WTC11 (cell line): ENCODE results near the gene OR8B4. TPM values are rescaled to one million over a fixed set of nuclear protein-coding genes. Genes with fewer than 3 reads are reported as not detected.
"Not testable (repeated sequence)": the region's sequence is repeated elsewhere in the genome, so short reads cannot be mapped to it uniquely, and the experiment has no call there.

Experiments
- ATAC-seq: fragments of 200-7000 bp; cut with Tn5 transposase; 2 replicates; pipeline ENCODE4 v1.10.0; 2021; ENCODE audit warnings: mild to moderate bottlenecking, moderate library complexity
- CTCF ChIA-PET: fragments of 300-600 bp; sonication (Branson Sonifier 250); formaldehyde crosslinking; loops from one replicate; lab custom pipeline; 2021; ENCODE audit warnings: antibody characterized with exemption; lab: Charles Lee
- POLR2A ChIA-PET: fragments of 350-600 bp; sonication (Branson Sonifier 250); formaldehyde crosslinking; loops from one replicate; lab custom pipeline; 2021; ENCODE audit warnings: antibody characterized with exemption; lab: Charles Lee
- DNase-seq: peaks from one replicate; pipeline ENCODE4 v3.0.0; 2021; ENCODE audit warnings: low spot score
- H3K27ac Mint-ChIP-seq: 2 replicates; pipeline ENCODE4 v1.8.0; 2021; ENCODE audit warnings: mixed read lengths
- H3K27me3 Mint-ChIP-seq: 2 replicates; pipeline ENCODE4 v1.8.0; 2021; ENCODE audit warnings: low read depth, mild to moderate bottlenecking, moderate library complexity, mixed read lengths
- H3K36me3 Mint-ChIP-seq: 2 replicates; pipeline ENCODE4 v1.8.0; 2021; ENCODE audit warnings: mixed read lengths
- H3K4me1 Mint-ChIP-seq: 2 replicates; pipeline ENCODE4 v1.8.0; 2022; ENCODE audit warnings: mixed read lengths
- H3K4me3 Mint-ChIP-seq: 2 replicates; pipeline ENCODE4 v1.8.0; 2021; ENCODE audit warnings: mild to moderate bottlenecking, moderate library complexity, mixed read lengths
- H3K9me3 Mint-ChIP-seq: 2 replicates; pipeline ENCODE4 v1.8.0; 2021; ENCODE audit warnings: mixed read lengths
- ETV6 ChIP-seq: sonication (generic); formaldehyde crosslinking; IDR thresholded peaks from 2 replicates; pipeline ENCODE4 v1.8.1; 2022; ENCODE audit warnings: mild to moderate bottlenecking, missing genetic modification reagents
- FOXJ3 ChIP-seq: sonication (generic); formaldehyde crosslinking; IDR thresholded peaks from 2 replicates; pipeline ENCODE4 v1.9.0; 2021; ENCODE audit warnings: missing genetic modification reagents, mild to moderate bottlenecking, borderline replicate concordance
- GABPB1 ChIP-seq: sonication (generic); formaldehyde crosslinking; IDR thresholded peaks from 2 replicates; pipeline ENCODE4 v1.8.1; 2023; ENCODE audit warnings: mild to moderate bottlenecking, missing genetic modification reagents
- IRF2 ChIP-seq: sonication (generic); formaldehyde crosslinking; IDR thresholded peaks from 2 replicates; pipeline ENCODE4 v1.8.0; 2022; ENCODE audit warnings: low read depth, missing genetic modification reagents, borderline replicate concordance
- KAT7 ChIP-seq: sonication (generic); formaldehyde crosslinking; IDR thresholded peaks from 2 replicates; pipeline ENCODE4 v1.8.1; 2023; ENCODE audit warnings: missing genetic modification reagents, mild to moderate bottlenecking, borderline replicate concordance
- NFATC4 ChIP-seq: fragments of 250-450 bp; sonication (Bioruptor Pico); IDR thresholded peaks from 2 replicates; pipeline ENCODE4 v1.9.0; 2021; ENCODE audit warnings: mild to moderate bottlenecking
- NR1H2 ChIP-seq: sonication (generic); formaldehyde crosslinking; IDR thresholded peaks from 2 replicates; pipeline ENCODE4 v1.9.0; 2021; ENCODE audit warnings: mild to moderate bottlenecking, moderate library complexity, missing genetic modification reagents
- PRRX2 ChIP-seq: fragments of 250-450 bp; sonication (Bioruptor Pico); IDR thresholded peaks from 2 replicates; pipeline ENCODE4 v1.8.0; 2021; ENCODE audit warnings: mild to moderate bottlenecking
- SP1 ChIP-seq: sonication (generic); formaldehyde crosslinking; conservative IDR thresholded peaks from 2 replicates; pipeline ENCODE4 v1.8.1; 2022; ENCODE audit warnings: missing genetic modification reagents
- ZNF121 ChIP-seq: sonication (generic); formaldehyde crosslinking; IDR thresholded peaks from 2 replicates; pipeline ENCODE4 v1.8.0; 2023; ENCODE audit warnings: missing genetic modification reagents
- ZNF138 ChIP-seq: sonication (generic); formaldehyde crosslinking; conservative IDR thresholded peaks from 2 replicates; pipeline ENCODE4 v1.8.1; 2022; ENCODE audit warnings: mild to moderate bottlenecking, moderate library complexity, missing genetic modification reagents
- ZNF416 ChIP-seq: fragments of 250-450 bp; sonication (Bioruptor Pico); IDR thresholded peaks from 2 replicates; pipeline ENCODE4 v1.9.0; 2021; ENCODE audit warnings: mild to moderate bottlenecking, inconsistent platforms
- ZNF423 ChIP-seq: fragments of 250-450 bp; sonication (Bioruptor Pico); IDR thresholded peaks from 2 replicates; pipeline ENCODE4 v2.1.2; 2022; ENCODE audit warnings: mild to moderate bottlenecking, moderate library complexity
- total RNA-seq: library from RNA; stranded (reverse); gene quantifications from 3 replicates; pipeline ENCODE4 v1.2.3, GENCODE V29; 2021
- TF ChIP-seq, protein P1 (sequence below): sonication (generic); formaldehyde crosslinking; conservative IDR thresholded peaks from 2 replicates; pipeline ENCODE4 v1.8.1; 2022; ENCODE audit warnings: mild to moderate bottlenecking, missing genetic modification reagents
- TF ChIP-seq, protein P2 (sequence below): sonication (generic); formaldehyde crosslinking; conservative IDR thresholded peaks from 2 replicates; pipeline ENCODE4 v1.8.1; 2023; ENCODE audit warnings: mild to moderate bottlenecking, low read depth, missing genetic modification reagents, moderate library complexity
- TF ChIP-seq, protein P3 (sequence below): fragments of 200-600 bp; IDR thresholded peaks from 2 replicates; pipeline ENCODE4 v1.8.0; 2022; ENCODE audit warnings: antibody characterized with exemption
- TF ChIP-seq, protein P4 (sequence below): sonication (generic); formaldehyde crosslinking; IDR thresholded peaks from 2 replicates; pipeline ENCODE4 v1.8.1; 2022; ENCODE audit warnings: low read depth, mild to moderate bottlenecking, moderate library complexity, missing genetic modification reagents, borderline replicate concordance
- TF ChIP-seq, protein P5 (sequence below): sonication (generic); formaldehyde crosslinking; IDR thresholded peaks from 2 replicates; pipeline ENCODE4 v1.8.0; 2023; ENCODE audit warnings: missing genetic modification reagents, mild to moderate bottlenecking, borderline replicate concordance

The OR8B4 gene
- total RNA-seq, 1 experiment from 2014 or later = not detected

DNA sequence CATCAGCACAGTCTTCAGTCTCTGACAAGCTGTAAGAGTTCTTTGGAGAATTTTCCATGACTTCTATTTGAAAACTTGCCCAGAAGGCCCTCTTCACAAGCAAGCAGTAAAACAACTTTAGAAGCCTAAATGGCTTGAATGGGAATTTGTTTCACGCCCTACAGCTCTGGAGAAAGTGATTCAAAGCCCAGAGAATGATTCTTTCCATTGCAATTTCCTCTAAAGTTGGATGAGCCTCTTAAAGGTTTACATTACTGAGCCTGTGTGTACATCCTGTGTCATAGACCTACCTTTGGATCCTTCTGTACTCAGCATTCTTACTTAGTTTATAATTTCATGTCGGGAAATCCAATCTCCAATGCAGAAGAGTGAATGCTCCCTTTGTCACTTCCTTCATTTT, 19.1 kb downstream of the OR8B4 start (continued):
- TF ChIP-seq IRF2 (CRISPR knock-in tag) (no peak), ZNF423 (CRISPR knock-in tag) (no peak), FOXJ3 (CRISPR knock-in tag) (no peak), NFATC4 (no peak)
- TF ChIP-seq, protein P1, sequence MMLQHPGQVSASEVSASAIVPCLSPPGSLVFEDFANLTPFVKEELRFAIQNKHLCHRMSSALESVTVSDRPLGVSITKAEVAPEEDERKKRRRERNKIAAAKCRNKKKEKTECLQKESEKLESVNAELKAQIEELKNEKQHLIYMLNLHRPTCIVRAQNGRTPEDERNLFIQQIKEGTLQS (CRISPR knock-in tag) = no peak

DNA sequence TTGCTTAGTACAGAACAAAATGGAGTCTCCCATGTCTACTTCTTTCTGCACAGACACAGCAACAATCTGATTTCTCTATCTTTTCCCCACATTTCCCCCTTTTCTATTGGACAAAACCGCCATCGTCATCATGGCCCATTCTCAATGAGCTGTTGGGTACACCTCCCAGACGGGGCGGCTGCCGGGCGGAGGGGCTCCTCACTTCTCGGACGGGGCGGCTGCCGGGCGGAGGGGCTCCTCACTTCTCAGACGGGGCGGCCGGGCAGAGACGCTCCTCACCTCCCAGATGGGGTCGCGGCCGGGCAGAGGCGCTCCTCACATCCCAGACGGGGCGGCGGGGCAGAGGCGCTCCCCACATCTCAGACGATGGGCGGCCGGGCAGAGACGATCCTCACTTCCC, 21.5 kb downstream of the OR8B4 start:
- H3K27ac Mint-ChIP-seq, H3K4me3 Mint-ChIP-seq, POLR2A ChIA-PET, H3K4me1 Mint-ChIP-seq, H3K27me3 Mint-ChIP-seq, ATAC-seq, H3K36me3 Mint-ChIP-seq, DNase-seq: not testable (repeated sequence)
- CTCF ChIA-PET = interaction anchor here (0.6 to 1.0 kb wide), 2 partner anchors 125 to 182 kb away, joined by 3 to 4 read pairs; no protein-coding TSS in a partner anchor
- peaks cover 12% of the 10 kb centered on the region for H3K9me3 Mint-ChIP-seq

DNA sequence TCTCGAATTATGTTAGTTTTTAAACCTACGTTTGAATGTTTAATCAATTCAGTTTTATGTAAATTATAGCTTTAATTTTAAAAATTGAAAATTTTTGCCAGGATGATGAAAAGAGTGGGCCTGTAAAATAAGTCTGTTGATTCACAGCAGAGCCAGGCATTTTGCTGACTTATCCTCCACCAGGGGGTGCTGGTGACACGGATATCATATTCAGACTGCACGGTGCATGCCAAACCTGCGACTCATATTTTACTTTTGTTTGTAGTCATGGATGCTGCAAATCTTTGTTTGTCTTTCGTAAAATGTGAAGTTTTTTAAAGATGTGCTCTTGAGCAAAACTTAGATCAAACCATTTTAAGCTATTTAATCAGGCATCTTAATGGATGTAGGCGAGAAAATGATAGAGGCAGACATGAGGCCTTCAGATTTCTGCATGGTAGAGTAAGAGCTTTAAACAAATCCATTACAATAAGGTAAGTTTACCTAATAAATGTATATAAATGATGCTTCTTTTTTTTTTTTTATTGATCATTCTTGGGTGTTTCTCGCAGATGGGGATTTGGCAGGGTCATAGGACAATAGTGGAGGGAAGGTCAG, 22.2 kb downstream of the OR8B4 start:
- Mint-ChIP-seq H3K4me1 (peaks cover 2% of the 10 kb centered on the region; the same call in 1 of the 2 replicates), H3K9me3 (peaks cover 12% of the 10 kb centered on the region), H3K27me3 (no peaks in the 10 kb centered on the region), H3K4me3 (no peak overlapping the region), H3K36me3 (peaks cover 9% of the 10 kb centered on the region), H3K27ac (no peak overlapping the region)
- peak; percentile 58 for DNase-seq
- CTCF ChIA-PET = interaction anchor here (0.6 to 1.1 kb wide), 6 partner anchors 125 to 391 kb away, joined by 3 to 4 read pairs (median 4); no protein-coding TSS in a partner anchor
- POLR2A ChIA-PET = no interaction called here
- TF ChIP-seq KAT7 (CRISPR knock-in tag) = no peak
- TF ChIP-seq NFATC4 = no peak
- no peak for TF ChIP-seq ZNF121 (CRISPR knock-in tag)
- peak; percentile 92 for TF ChIP-seq GABPB1 (CRISPR knock-in tag)
- TF ChIP-seq, protein P2, sequence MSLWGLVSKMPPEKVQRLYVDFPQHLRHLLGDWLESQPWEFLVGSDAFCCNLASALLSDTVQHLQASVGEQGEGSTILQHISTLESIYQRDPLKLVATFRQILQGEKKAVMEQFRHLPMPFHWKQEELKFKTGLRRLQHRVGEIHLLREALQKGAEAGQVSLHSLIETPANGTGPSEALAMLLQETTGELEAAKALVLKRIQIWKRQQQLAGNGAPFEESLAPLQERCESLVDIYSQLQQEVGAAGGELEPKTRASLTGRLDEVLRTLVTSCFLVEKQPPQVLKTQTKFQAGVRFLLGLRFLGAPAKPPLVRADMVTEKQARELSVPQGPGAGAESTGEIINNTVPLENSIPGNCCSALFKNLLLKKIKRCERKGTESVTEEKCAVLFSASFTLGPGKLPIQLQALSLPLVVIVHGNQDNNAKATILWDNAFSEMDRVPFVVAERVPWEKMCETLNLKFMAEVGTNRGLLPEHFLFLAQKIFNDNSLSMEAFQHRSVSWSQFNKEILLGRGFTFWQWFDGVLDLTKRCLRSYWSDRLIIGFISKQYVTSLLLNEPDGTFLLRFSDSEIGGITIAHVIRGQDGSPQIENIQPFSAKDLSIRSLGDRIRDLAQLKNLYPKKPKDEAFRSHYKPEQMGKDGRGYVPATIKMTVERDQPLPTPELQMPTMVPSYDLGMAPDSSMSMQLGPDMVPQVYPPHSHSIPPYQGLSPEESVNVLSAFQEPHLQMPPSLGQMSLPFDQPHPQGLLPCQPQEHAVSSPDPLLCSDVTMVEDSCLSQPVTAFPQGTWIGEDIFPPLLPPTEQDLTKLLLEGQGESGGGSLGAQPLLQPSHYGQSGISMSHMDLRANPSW (CRISPR knock-in tag) = no peak
- TF ChIP-seq, protein P3, sequence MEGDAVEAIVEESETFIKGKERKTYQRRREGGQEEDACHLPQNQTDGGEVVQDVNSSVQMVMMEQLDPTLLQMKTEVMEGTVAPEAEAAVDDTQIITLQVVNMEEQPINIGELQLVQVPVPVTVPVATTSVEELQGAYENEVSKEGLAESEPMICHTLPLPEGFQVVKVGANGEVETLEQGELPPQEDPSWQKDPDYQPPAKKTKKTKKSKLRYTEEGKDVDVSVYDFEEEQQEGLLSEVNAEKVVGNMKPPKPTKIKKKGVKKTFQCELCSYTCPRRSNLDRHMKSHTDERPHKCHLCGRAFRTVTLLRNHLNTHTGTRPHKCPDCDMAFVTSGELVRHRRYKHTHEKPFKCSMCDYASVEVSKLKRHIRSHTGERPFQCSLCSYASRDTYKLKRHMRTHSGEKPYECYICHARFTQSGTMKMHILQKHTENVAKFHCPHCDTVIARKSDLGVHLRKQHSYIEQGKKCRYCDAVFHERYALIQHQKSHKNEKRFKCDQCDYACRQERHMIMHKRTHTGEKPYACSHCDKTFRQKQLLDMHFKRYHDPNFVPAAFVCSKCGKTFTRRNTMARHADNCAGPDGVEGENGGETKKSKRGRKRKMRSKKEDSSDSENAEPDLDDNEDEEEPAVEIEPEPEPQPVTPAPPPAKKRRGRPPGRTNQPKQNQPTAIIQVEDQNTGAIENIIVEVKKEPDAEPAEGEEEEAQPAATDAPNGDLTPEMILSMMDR = peak; percentile 42
- no peak for TF ChIP-seq SP1
- ATAC-seq = peak; percentile 79

DNA sequence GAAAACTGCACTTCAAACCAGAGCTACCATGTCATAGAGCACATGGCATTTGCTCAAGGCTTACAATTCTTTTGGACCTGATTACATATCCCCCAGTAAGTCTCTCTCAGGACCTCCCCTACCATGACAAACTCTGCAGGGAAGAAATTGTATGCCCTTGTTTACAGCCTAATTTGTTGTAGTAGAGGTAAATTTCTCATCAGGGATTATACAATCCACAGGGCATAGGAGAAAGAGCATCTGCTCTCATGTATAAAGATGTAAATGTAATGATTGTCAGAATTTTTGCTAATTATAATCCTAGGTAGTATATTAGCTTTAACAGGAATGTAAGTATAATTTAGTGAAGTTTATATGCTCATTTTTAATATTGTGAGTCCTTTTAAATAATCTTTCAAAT, 25.7 kb downstream of the OR8B4 start, which contains the start of gene OR8B3:
OR8B3 (minus strand) TSS at position 101 of the 400 bp plus-strand sequence. CDS start 1,673 bp downstream, outside the sequence.
- Mint-ChIP-seq H3K27ac (no peak within 1 kb of the TSS), H3K36me3 (peaks cover 7% of the 10 kb centered on the region), H3K27me3 (no peaks in the 10 kb centered on the region), H3K4me3 (no peak within 1 kb of the TSS), H3K4me1 (peaks cover 2% of the 10 kb centered on the region; the same call in 1 of the 2 replicates), H3K9me3 (peaks cover 8% of the 10 kb centered on the region)
- CTCF ChIA-PET = no interaction called here
- no peak for ATAC-seq
- POLR2A ChIA-PET = no interaction called here
- no peak for DNase-seq
- TF ChIP-seq, protein P4, sequence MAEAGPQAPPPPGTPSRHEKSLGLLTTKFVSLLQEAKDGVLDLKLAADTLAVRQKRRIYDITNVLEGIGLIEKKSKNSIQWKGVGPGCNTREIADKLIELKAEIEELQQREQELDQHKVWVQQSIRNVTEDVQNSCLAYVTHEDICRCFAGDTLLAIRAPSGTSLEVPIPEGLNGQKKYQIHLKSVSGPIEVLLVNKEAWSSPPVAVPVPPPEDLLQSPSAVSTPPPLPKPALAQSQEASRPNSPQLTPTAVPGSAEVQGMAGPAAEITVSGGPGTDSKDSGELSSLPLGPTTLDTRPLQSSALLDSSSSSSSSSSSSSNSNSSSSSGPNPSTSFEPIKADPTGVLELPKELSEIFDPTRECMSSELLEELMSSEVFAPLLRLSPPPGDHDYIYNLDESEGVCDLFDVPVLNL (CRISPR knock-in tag) = no peak
- TF ChIP-seq ZNF138 (CRISPR knock-in tag) (no peak), ZNF121 (CRISPR knock-in tag) (no peak), PRRX2 (CRISPR knock-in tag) (no peak), ZNF416 (CRISPR knock-in tag) (no peak), NR1H2 (CRISPR knock-in tag) (no peak), ETV6 (CRISPR knock-in tag) (no peak)
- TF ChIP-seq, protein P5, sequence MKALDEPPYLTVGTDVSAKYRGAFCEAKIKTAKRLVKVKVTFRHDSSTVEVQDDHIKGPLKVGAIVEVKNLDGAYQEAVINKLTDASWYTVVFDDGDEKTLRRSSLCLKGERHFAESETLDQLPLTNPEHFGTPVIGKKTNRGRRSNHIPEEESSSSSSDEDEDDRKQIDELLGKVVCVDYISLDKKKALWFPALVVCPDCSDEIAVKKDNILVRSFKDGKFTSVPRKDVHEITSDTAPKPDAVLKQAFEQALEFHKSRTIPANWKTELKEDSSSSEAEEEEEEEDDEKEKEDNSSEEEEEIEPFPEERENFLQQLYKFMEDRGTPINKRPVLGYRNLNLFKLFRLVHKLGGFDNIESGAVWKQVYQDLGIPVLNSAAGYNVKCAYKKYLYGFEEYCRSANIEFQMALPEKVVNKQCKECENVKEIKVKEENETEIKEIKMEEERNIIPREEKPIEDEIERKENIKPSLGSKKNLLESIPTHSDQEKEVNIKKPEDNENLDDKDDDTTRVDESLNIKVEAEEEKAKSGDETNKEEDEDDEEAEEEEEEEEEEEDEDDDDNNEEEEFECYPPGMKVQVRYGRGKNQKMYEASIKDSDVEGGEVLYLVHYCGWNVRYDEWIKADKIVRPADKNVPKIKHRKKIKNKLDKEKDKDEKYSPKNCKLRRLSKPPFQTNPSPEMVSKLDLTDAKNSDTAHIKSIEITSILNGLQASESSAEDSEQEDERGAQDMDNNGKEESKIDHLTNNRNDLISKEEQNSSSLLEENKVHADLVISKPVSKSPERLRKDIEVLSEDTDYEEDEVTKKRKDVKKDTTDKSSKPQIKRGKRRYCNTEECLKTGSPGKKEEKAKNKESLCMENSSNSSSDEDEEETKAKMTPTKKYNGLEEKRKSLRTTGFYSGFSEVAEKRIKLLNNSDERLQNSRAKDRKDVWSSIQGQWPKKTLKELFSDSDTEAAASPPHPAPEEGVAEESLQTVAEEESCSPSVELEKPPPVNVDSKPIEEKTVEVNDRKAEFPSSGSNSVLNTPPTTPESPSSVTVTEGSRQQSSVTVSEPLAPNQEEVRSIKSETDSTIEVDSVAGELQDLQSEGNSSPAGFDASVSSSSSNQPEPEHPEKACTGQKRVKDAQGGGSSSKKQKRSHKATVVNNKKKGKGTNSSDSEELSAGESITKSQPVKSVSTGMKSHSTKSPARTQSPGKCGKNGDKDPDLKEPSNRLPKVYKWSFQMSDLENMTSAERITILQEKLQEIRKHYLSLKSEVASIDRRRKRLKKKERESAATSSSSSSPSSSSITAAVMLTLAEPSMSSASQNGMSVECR (CRISPR knock-in tag) = no peak
